Trophoblast cell (in vitro differentiated cells and primary cell): ENCODE measurements around the gene SBSN.
A peak's percentile ranks its signal among the peaks of the same experiment; 100 is the strongest.

Experiments used
- DNase-seq, 2 donors: peaks; one replicate each; pipeline ENCODE4 v3.0.0-alpha.2; 2016
- H2AFZ ChIP-seq: 2 replicates; pipeline ENCODE4 v1.6.1; 2013; ENCODE audit warnings: low read length, moderate library complexity, mild to moderate bottlenecking; ENCODE audit not compliant: insufficient read depth, poor library complexity
- H2AK5ac ChIP-seq: 2 replicates; pipeline ENCODE4 v1.6.1; 2013; ENCODE audit warnings: mild to moderate bottlenecking, low read length
- H2BK120ac ChIP-seq: 2 replicates; pipeline ENCODE4 v1.6.1; 2013; ENCODE audit warnings: low read length, mild to moderate bottlenecking, moderate library complexity; ENCODE audit not compliant: insufficient read depth, poor library complexity
- H2BK12ac ChIP-seq: 2 replicates; pipeline ENCODE4 v1.6.1; 2013; ENCODE audit warnings: mild to moderate bottlenecking, low read length, moderate library complexity
- H2BK5ac ChIP-seq: 2 replicates; pipeline ENCODE4 v1.6.1; 2013; ENCODE audit warnings: low read length, low read depth, moderate library complexity, mild to moderate bottlenecking; ENCODE audit not compliant: poor library complexity
- H3K14ac ChIP-seq: 2 replicates; pipeline ENCODE4 v1.6.1; 2013; ENCODE audit warnings: mild to moderate bottlenecking, low read length
- H3K18ac ChIP-seq: 2 replicates; pipeline ENCODE4 v1.6.1; 2013; ENCODE audit warnings: mild to moderate bottlenecking, low read length
- H3K23ac ChIP-seq: 2 replicates; pipeline ENCODE4 v1.6.1; 2013; ENCODE audit warnings: low read length
- H3K27ac ChIP-seq: 2 replicates; pipeline ENCODE4 v1.5.1; 2013; ENCODE audit warnings: low read depth, mild to moderate bottlenecking, inconsistent platforms, low read length, moderate library complexity
- H3K27me3 ChIP-seq: 2 replicates; pipeline ENCODE4 v1.6.1; 2013; ENCODE audit warnings: inconsistent platforms, mild to moderate bottlenecking, low read length, moderate library complexity; ENCODE audit not compliant: insufficient read depth
- H3K36me3 ChIP-seq, 2 experiments: 1 replicate in 1 of 2; 2 replicates in 1 of 2; pipeline ENCODE4 v1.6.1; 2013; ENCODE audit warnings: low read length in 2 of 2, mild to moderate bottlenecking in 2 of 2, moderate library complexity in 1 of 2; ENCODE audit not compliant: insufficient read depth in 2 of 2, control insufficient read depth in 1 of 2
- H3K4ac ChIP-seq: 2 replicates; pipeline ENCODE4 v1.6.1; 2013; ENCODE audit warnings: low read depth, mild to moderate bottlenecking, low read length, moderate library complexity
- H3K4me1 ChIP-seq, 2 experiments: 1 replicate in 1 of 2; 2 replicates in 1 of 2; pipeline ENCODE4 v1.6.1; 2013; ENCODE audit warnings: low read length in 2 of 2, mild to moderate bottlenecking in 2 of 2, moderate library complexity in 1 of 2; ENCODE audit not compliant: insufficient read depth in 2 of 2, control insufficient read depth in 1 of 2
- H3K4me2 ChIP-seq: 2 replicates; pipeline ENCODE4 v1.6.1; 2013; ENCODE audit warnings: inconsistent platforms, mild to moderate bottlenecking, low read length, moderate library complexity
- H3K4me3 ChIP-seq: 2 replicates; pipeline ENCODE4 v1.5.1; 2013; ENCODE audit warnings: mild to moderate bottlenecking, low read depth, low read length, inconsistent platforms
- H3K79me1 ChIP-seq: one replicate; pipeline ENCODE4 v1.6.1; 2013; ENCODE audit warnings: low read length
- H3K79me2 ChIP-seq: 2 replicates; pipeline ENCODE4 v1.6.1; 2013; ENCODE audit warnings: low read length, mild to moderate bottlenecking; ENCODE audit not compliant: control insufficient read depth, insufficient read depth, poor library complexity
- H3K9ac ChIP-seq: 2 replicates; pipeline ENCODE4 v1.6.1; 2013; ENCODE audit warnings: mild to moderate bottlenecking, low read length
- H3K9me3 ChIP-seq: 2 replicates; pipeline ENCODE4 v1.6.1; 2013; ENCODE audit warnings: low read depth, mild to moderate bottlenecking, control low read depth, inconsistent platforms, low read length; ENCODE audit not compliant: insufficient read depth
- H4K12ac ChIP-seq: 2 replicates; pipeline ENCODE4 v1.6.1; 2013; ENCODE audit warnings: low read depth, mild to moderate bottlenecking, low read length, moderate library complexity
- H4K8ac ChIP-seq: 2 replicates; pipeline ENCODE4 v1.6.1; 2013; ENCODE audit warnings: low read depth, mild to moderate bottlenecking, low read length, moderate library complexity
- H4K91ac ChIP-seq: one replicate; pipeline ENCODE4 v1.6.1; 2013; ENCODE audit warnings: low read depth, mild to moderate bottlenecking, low read length, moderate library complexity
- WGBS: extraction: QIAGEN DNeasy Blood & Tissue Kit; methylation state at CpG from one replicate; pipeline ENCODE4 v1.1.7; 2013; ENCODE audit warnings: missing lambda C conversion rate; ENCODE audit not compliant: insufficient read length, insufficient coverage; ENCODE audit errors: extremely low coverage; 5-methylcytosine and 5-hydroxymethylcytosine counted together

Gene SBSN

GRCh38 chr19:35546532-35546931 is 18.4 kb upstream of the SBSN start:
- Histone ChIP-seq H3K79me1 (peaks cover 7% of the 10 kb centered on the region), H2AFZ (no peak overlapping the region), H3K27ac (no peak overlapping the region), H3K4me3 (no peak overlapping the region), H3K4ac (no peak overlapping the region), H3K9ac (no peak overlapping the region), H3K79me2 (peaks cover 7% of the 10 kb centered on the region), H2BK12ac (no peak overlapping the region), H4K12ac (no peak overlapping the region), H2BK5ac (no peak overlapping the region), H4K8ac (no peak overlapping the region), H2AK5ac (no peak overlapping the region), H3K23ac (no peak overlapping the region), H3K27me3 (no peaks in the 10 kb centered on the region), H3K4me2 (peak overlapping the region; percentile 67), H3K9me3 (no peaks in the 10 kb centered on the region), H3K4me1 (peaks cover 9 to 15% of the 10 kb centered on the region in 2 experiments), H3K14ac (no peak overlapping the region), H2BK120ac (no peak overlapping the region), H3K18ac (no peak overlapping the region), H4K91ac (no peak overlapping the region), H3K36me3 (peaks cover 14 to 21% of the 10 kb centered on the region in 2 experiments)
- DNase-seq, result no peak
- WGBS, result no CpG with 5 or more reads among the region's 8 CpGs

GRCh38 chr19:35545855-35546381 is 17.8 kb upstream of the SBSN start:
- Histone ChIP-seq H3K4ac (no peak overlapping the region), H2BK120ac (peak overlapping the region; percentile 35), H3K27me3 (no peaks in the 10 kb centered on the region), H2AFZ (peak overlapping the region; percentile 95), H3K23ac (no peak overlapping the region), H2BK5ac (no peak overlapping the region), H4K12ac (peak overlapping the region; percentile 75), H3K14ac (peak overlapping the region; percentile 67), H4K91ac (peak overlapping the region; percentile 78), H3K79me1 (peaks cover 7% of the 10 kb centered on the region), H3K9me3 (no peaks in the 10 kb centered on the region), H3K27ac (peak overlapping the region; percentile 3), H2BK12ac (no peak overlapping the region), H2AK5ac (no peak overlapping the region), H3K4me2 (peak overlapping the region; percentile 67), H3K79me2 (peaks cover 7% of the 10 kb centered on the region), H3K18ac (peak overlapping the region; percentile 87), H4K8ac (peak overlapping the region; percentile 95), H3K4me1 (peaks cover 9 to 15% of the 10 kb centered on the region in 2 experiments), H3K4me3 (peak overlapping the region; percentile 79), H3K36me3 (peaks cover 14 to 19% of the 10 kb centered on the region in 2 experiments), H3K9ac (peak overlapping the region; percentile 88)
- DNase-seq, result peak; percentile 10 to 50
- WGBS, result no CpG with 5 or more reads among the region's 27 CpGs

GRCh38 chr19:35545001-35545854 is 17.1 kb upstream of the SBSN start, which contains the start of gene TMEM147:
TMEM147 (plus strand) TSS chr19:35545626; CDS start chr19:35545740, 114 bp downstream.
- Histone ChIP-seq H3K23ac (no peak within 1 kb of the TSS), H3K9me3 (no peaks in the 10 kb centered on the region), H3K4ac (peak within 1 kb of the TSS; percentile 6), H3K27me3 (no peaks in the 10 kb centered on the region), H4K8ac (peak within 1 kb of the TSS; percentile 95), H3K14ac (peak within 1 kb of the TSS; percentile 67), H2AFZ (peak within 1 kb of the TSS; percentile 95), H3K4me3 (peak within 1 kb of the TSS; percentile 87), H3K36me3 (peaks cover 11 to 17% of the 10 kb centered on the region in 2 experiments), H2BK120ac (peak within 1 kb of the TSS; percentile 35), H4K91ac (peak within 1 kb of the TSS; percentile 78), H3K9ac (peak within 1 kb of the TSS; percentile 88), H2BK12ac (no peak within 1 kb of the TSS), H4K12ac (peak within 1 kb of the TSS; percentile 75), H3K79me1 (peaks cover 7% of the 10 kb centered on the region), H2AK5ac (no peak within 1 kb of the TSS), H3K4me1 (peaks cover 9 to 15% of the 10 kb centered on the region in 2 experiments), H3K79me2 (peaks cover 7% of the 10 kb centered on the region), H3K18ac (peak within 1 kb of the TSS; percentile 87), H3K27ac (peak within 1 kb of the TSS; percentile 3), H2BK5ac (no peak within 1 kb of the TSS), H3K4me2 (peak within 1 kb of the TSS; percentile 84)
- peak; percentile 59 to 70 for DNase-seq
- WGBS, result no CpG with 5 or more reads among the region's 85 CpGs

- H3K79me2 ChIP-seq, result peaks cover 7% of the 10 kb centered on the region
- no peak overlapping the region for H3K14ac ChIP-seq
- peak overlapping the region; percentile 6 for H3K4ac ChIP-seq
- peaks cover 11 to 19% of the 10 kb centered on the region in 2 experiments for H3K36me3 ChIP-seq
- DNase-seq, result no peak
- H3K4me2 ChIP-seq, result peak overlapping the region; percentile 84
- H2AFZ ChIP-seq, result peak overlapping the region; percentile 0
- no peak overlapping the region for H4K91ac ChIP-seq
- H4K12ac ChIP-seq, result peak overlapping the region; percentile 37
- H3K27ac ChIP-seq, result no peak overlapping the region
- no CpG with 5 or more reads among the region's 3 CpGs for WGBS
- H3K4me1 ChIP-seq, result peaks cover 9 to 15% of the 10 kb centered on the region in 2 experiments
- no peaks in the 10 kb centered on the region for H3K27me3 ChIP-seq
- H4K8ac ChIP-seq, result peak overlapping the region; percentile 70
- H3K9me3 ChIP-seq, result no peaks in the 10 kb centered on the region
- H3K23ac ChIP-seq, result no peak overlapping the region
- H3K18ac ChIP-seq, result no peak overlapping the region
- H3K4me3 ChIP-seq, result peak overlapping the region; percentile 87
- H2BK12ac ChIP-seq, result no peak overlapping the region
- H2BK5ac ChIP-seq, result no peak overlapping the region
- H3K9ac ChIP-seq, result no peak overlapping the region
- H2AK5ac ChIP-seq, result no peak overlapping the region
- H2BK120ac ChIP-seq, result no peak overlapping the region
- peaks cover 7% of the 10 kb centered on the region for H3K79me1 ChIP-seq
Measured at GRCh38 chr19:35544110-35544802, 16.1 kb upstream of the SBSN start.
